Esophagus squamous epithelium (tissue), 5 donors: Measurements from ENCODE around the gene RAB11B. TPM values are rescaled to one million over a fixed set of nuclear protein-coding genes. Genes with fewer than 3 reads are reported as not detected.
A peak's percentile ranks its signal among the peaks of the same experiment; 100 is the strongest.

Source experiments
- DNase-seq: peaks from one replicate; lab custom pipeline; 2025; lab: John Stamatoyannopoulos, UW
- H3K27ac ChIP-seq, 4 donors: fragments of 200-600 bp; sonication (generic); one replicate each; pipeline ENCODE4 v1.5.1; 2016 to 2019; ENCODE audit warnings: mild to moderate bottlenecking in 1 of 4
- H3K27me3 ChIP-seq, 4 donors: fragments of 200-600 bp; sonication (generic); 1 replicate in 3 of 4; 2 replicates in 1 of 4; pipeline versions ENCODE4 v1.5.1 to v1.6.0; 2017 to 2021; ENCODE audit warnings: antibody characterized with exemption in 1 of 4
- H3K36me3 ChIP-seq, 3 donors: fragments of 200-600 bp; sonication (generic); one replicate each; pipeline ENCODE4 v1.5.1; 2016 to 2019
- H3K4me1 ChIP-seq, 3 donors: fragments of 200-600 bp; sonication (generic); one replicate each; pipeline ENCODE4 v1.5.1; 2017 to 2019
- H3K4me3 ChIP-seq, 4 donors: fragments of 200-600 bp; sonication (generic); 1 replicate in 3 of 4; 2 replicates in 1 of 4; pipeline ENCODE4 v1.5.1; 2016 to 2019; ENCODE audit warnings: mild to moderate bottlenecking in 2 of 4, moderate library complexity in 1 of 4
- H3K9me3 ChIP-seq, 3 donors: fragments of 200-600 bp; sonication (generic); one replicate each; pipeline ENCODE4 v1.5.1; 2016 to 2019
- CTCF ChIP-seq, 6 experiments: fragments of 450-650 bp in 4 of 6; fragments of 200-600 bp in 2 of 6; sonication (generic) in 2 of 6; IDR thresholded peaks; one replicate each; pipeline ENCODE4 v1.5.1; 2016 to 2019; ENCODE audit warnings: antibody characterized with exemption in 6 of 6, mild to moderate bottlenecking in 4 of 6, moderate library complexity in 4 of 6
- POLR2A ChIP-seq, 4 donors: fragments of 450-650 bp; IDR thresholded peaks; one replicate each; pipeline ENCODE4 v1.6.1; 2017; ENCODE audit warnings: antibody characterized with exemption in 4 of 4, mild to moderate bottlenecking in 4 of 4, moderate library complexity in 3 of 4
- WGBS, 2 donors: methylation state at CpG; one replicate each; pipeline ENCODE4 v1.1.5; 2018; 5-methylcytosine and 5-hydroxymethylcytosine counted together
- intact Hi-C: fragments of 100-400 bp; cut with DNase I; formaldehyde crosslinking; loops from one replicate; pipeline ENCODE4 v1.15.0; 2022
- total RNA-seq, 4 donors: library from RNA; depleted of rRNA; stranded (reverse); fragments of >200 nt; gene quantifications; one replicate each; pipeline ENCODE4 v1.1.0, GENCODE V29; 2016
- donor health status: DM: yes; HTN: yes; CAD: no.

RAB11B gene
- total RNA-seq, 4 donors from 2014 or later: 11.3 to 44.0 (median 26.0) TPM

DNA sequence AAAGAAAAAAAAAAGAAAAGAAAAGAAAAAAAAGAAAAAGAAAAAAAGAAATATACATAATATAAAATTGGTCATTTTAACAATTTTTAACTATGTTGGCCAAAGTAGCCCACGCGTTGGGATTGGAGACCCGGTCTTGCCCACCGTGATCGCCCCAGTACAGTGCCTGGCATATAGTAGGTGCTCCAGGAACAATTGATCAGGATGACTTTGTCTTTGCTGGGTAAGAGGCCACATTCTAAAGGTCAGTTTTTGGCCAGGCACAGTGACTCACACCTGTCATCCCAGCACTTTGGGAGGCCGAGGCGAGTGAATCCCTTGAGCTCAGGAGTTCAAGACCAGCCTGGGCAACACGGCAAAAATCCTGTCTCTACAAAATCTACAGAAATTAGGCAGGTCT, 30.0 kb upstream of the RAB11B start:
- 75 to 88% methylated on average over 8 of the region's 8 CpGs for WGBS, 2 donors
- no peak overlapping the region for H3K27ac ChIP-seq
- H3K4me1 ChIP-seq: peaks cover 34 to 51% (median 35%) of the 10 kb centered on the region in 3 donors
- no peaks in the 10 kb centered on the region for H3K9me3 ChIP-seq
- H3K36me3 ChIP-seq: no peaks in the 10 kb centered on the region
- no peak for TF ChIP-seq POLR2A (IDR thresholded peaks at IDR 0.05)
- TF ChIP-seq CTCF (IDR thresholded peaks at IDR 0.05): no peak
- H3K4me3 ChIP-seq: no peak overlapping the region
- intact Hi-C loops: no loop called here
- peaks cover 0 to 15% (median 0%) of the 10 kb centered on the region in 4 donors for H3K27me3 ChIP-seq
- no peak for DNase-seq

GRCh38 chr19:8361921-8362793, 28.0 kb upstream of the RAB11B start:
- H3K36me3 ChIP-seq: peaks cover 0 to 5% (median 0%) of the 10 kb centered on the region in 3 donors
- peak overlapping the region; percentile 87 to 91 (median 90) for H3K27ac ChIP-seq
- peak overlapping the region in 2 of 4 donors; percentile 6 to 63 for H3K4me3 ChIP-seq
- 16 to 22% methylated on average over 10 to 12 of the region's 12 CpGs for WGBS, 2 donors
- no peak for DNase-seq
- peaks cover 42 to 62% (median 46%) of the 10 kb centered on the region in 3 donors for H3K4me1 ChIP-seq
- TF ChIP-seq POLR2A (IDR thresholded peaks at IDR 0.05) (no peak), CTCF (IDR thresholded peaks at IDR 0.05) (no peak)
- no peaks in the 10 kb centered on the region for H3K9me3 ChIP-seq
- H3K27me3 ChIP-seq: peaks cover 0 to 17% (median 0%) of the 10 kb centered on the region in 4 donors
- intact Hi-C loops: no loop called here

DNA sequence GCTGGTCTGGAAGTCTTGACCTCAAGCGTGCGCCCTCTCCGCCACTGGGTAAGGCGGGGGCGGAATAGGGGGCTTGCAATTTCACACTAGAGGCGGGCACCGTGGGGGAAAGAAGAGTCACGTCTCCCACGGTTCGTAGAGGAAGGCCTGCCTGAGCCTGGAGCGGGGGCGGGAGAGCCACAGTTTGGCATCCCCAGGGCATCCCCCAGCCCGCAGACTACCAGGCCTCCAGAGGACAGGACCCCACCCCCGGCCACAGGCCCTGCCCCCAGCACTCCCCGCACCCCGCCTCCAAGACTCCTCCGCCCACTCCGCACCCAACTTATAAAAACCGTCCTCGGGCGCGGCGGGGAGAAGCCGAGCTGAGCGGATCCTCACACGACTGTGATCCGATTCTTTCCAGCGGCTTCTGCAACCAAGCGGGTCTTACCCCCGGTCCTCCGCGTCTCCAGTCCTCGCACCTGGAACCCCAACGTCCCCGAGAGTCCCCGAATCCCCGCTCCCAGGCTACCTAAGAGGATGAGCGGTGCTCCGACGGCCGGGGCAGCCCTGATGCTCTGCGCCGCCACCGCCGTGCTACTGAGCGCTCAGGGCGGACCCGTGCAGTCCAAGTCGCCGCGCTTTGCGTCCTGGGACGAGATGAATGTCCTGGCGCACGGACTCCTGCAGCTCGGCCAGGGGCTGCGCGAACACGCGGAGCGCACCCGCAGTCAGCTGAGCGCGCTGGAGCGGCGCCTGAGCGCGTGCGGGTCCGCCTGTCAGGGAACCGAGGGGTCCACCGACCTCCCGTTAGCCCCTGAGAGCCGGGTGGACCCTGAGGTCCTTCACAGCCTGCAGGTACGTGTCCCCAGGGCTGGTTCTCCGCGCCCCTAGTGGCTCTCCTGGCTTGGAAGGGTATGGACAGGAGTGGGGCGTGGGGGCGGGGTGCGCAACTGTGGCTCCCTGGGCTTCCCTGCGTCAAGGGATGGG, 26.1 kb upstream of the RAB11B start, which contains the start of gene ANGPTL4:
Gene ANGPTL4 (plus strand): TSS at position 353 of the 969 bp plus-strand sequence. CDS start 167 bp downstream, at position 520.
- intact Hi-C loops: no loop called here
- no peak for DNase-seq
- H3K4me1 ChIP-seq: peaks cover 52 to 79% (median 59%) of the 10 kb centered on the region in 3 donors

GRCh38 chr19:8366121-8366581, 24.0 kb upstream of the RAB11B start:
- Histone ChIP-seq H3K36me3 (peaks cover 0 to 36% (median 0%) of the 10 kb centered on the region in 3 donors), H3K27me3 (peaks cover 0 to 17% (median 0%) of the 10 kb centered on the region in 4 donors), H3K27ac (peak overlapping the region in 1 of 4 donors; percentile 90), H3K4me1 (peaks cover 52 to 77% (median 59%) of the 10 kb centered on the region in 3 donors), H3K9me3 (no peaks in the 10 kb centered on the region), H3K4me3 (peak overlapping the region in 2 of 4 donors; percentile 65 to 83)
- intact Hi-C loops: no loop called here
- DNase-seq: no peak
- WGBS, 2 donors: 93 to 94% methylated on average over 5 to 6 of the region's 11 CpGs
- TF ChIP-seq CTCF (IDR thresholded peaks at IDR 0.05): no peak
- TF ChIP-seq POLR2A (IDR thresholded peaks at IDR 0.05): no peak

More for the DNA sequence above, 26.1 kb upstream of the RAB11B start, which contains the start of gene ANGPTL4:
- Histone ChIP-seq H3K4me3 (peak within 1 kb of the TSS; percentile 57 to 83 (median 64)), H3K9me3 (no peaks in the 10 kb centered on the region), H3K36me3 (peaks cover 0 to 18% (median 0%) of the 10 kb centered on the region in 3 donors), H3K27ac (peak within 1 kb of the TSS; percentile 87 to 91 (median 90)), H3K27me3 (peaks cover 0 to 17% (median 0%) of the 10 kb centered on the region in 4 donors)
- TF ChIP-seq POLR2A (IDR thresholded peaks at IDR 0.05): peak in 2 of 4 donors; percentile 21 to 80
- peak in 3 of 6 experiments; percentile 11 to 32 (median 14) for TF ChIP-seq CTCF (IDR thresholded peaks at IDR 0.05)
- 0 to 2% methylated on average over 18 of the region's 81 CpGs for WGBS, 2 donors
